ENCODE results near the gene TMEM47. TPM values are rescaled to one million over a fixed set of nuclear protein-coding genes. Genes with fewer than 3 reads are reported as not detected.
A peak's percentile ranks its signal among the peaks of the same experiment; 100 is the strongest.

Gene TMEM47
- total RNA-seq, 1 donor from 2014 or later = 16.8 TPM

DNA sequence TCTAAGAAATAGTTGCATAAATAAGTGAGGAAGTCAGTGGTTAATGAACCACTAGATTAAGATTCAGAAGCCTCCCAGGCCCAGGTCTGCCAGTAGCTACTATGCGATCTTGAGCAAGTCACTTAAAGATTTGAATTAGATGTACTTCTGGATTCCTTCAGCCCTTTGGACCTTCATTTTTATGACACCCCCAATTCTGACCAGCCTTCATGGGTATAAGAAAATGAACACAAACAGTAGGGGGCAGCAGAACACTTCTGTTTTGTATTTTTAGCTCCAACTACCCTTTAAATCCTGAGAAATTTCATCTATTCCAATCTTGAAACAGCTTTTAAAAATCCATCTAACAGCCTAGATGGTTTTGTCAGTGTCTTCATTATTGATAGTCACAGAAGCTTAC, 19.0 kb downstream of the TMEM47 start:
- H3K27ac Mint-ChIP-seq = no peak overlapping the region
- peaks cover 2% of the 10 kb centered on the region for H3K36me3 Mint-ChIP-seq (ENCODE audit: insufficient read depth)
- H3K4me1 Mint-ChIP-seq (ENCODE audit: low read depth) = peaks cover 18% of the 10 kb centered on the region
- no peak for DNase-seq (ENCODE audit: low spot score, unreplicated experiment)
- no peak overlapping the region for H3K4me3 Mint-ChIP-seq (ENCODE audit: low read depth)
- no peaks in the 10 kb centered on the region for H3K9me3 Mint-ChIP-seq (ENCODE audit: low read depth)
- H3K27me3 Mint-ChIP-seq = no peaks in the 10 kb centered on the region
- TF ChIP-seq, protein P1, sequence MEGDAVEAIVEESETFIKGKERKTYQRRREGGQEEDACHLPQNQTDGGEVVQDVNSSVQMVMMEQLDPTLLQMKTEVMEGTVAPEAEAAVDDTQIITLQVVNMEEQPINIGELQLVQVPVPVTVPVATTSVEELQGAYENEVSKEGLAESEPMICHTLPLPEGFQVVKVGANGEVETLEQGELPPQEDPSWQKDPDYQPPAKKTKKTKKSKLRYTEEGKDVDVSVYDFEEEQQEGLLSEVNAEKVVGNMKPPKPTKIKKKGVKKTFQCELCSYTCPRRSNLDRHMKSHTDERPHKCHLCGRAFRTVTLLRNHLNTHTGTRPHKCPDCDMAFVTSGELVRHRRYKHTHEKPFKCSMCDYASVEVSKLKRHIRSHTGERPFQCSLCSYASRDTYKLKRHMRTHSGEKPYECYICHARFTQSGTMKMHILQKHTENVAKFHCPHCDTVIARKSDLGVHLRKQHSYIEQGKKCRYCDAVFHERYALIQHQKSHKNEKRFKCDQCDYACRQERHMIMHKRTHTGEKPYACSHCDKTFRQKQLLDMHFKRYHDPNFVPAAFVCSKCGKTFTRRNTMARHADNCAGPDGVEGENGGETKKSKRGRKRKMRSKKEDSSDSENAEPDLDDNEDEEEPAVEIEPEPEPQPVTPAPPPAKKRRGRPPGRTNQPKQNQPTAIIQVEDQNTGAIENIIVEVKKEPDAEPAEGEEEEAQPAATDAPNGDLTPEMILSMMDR (IDR thresholded peaks at IDR 0.05; ENCODE audit: unreplicated experiment) = peak; percentile 72

DNA sequence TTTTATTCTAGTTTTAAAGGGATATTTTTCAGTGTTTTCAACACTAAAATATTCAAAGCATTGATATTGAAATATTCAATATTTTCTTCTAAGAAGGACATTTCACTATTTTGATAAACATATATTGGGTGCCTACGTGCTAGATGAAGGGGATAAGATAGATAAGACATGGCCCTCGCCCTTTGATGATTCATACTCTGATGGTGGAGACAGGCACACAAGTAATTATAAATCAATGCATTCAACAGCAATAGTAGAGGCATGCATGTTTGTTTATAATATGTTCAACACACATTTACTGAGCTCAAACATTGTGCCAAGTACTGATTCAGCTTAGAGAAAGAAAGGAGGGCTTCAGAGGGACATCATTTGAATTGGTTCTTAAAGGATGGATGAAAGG, 22.7 kb downstream of the TMEM47 start:
- peaks cover 5% of the 10 kb centered on the region for H3K36me3 Mint-ChIP-seq (ENCODE audit: insufficient read depth)
- TF ChIP-seq, protein P1 (IDR thresholded peaks at IDR 0.05; ENCODE audit: unreplicated experiment) = no peak
- no peak overlapping the region for H3K27ac Mint-ChIP-seq
- H3K4me3 Mint-ChIP-seq (ENCODE audit: low read depth) = no peak overlapping the region
- peaks cover 10% of the 10 kb centered on the region for H3K4me1 Mint-ChIP-seq (ENCODE audit: low read depth)
- no peaks in the 10 kb centered on the region for H3K9me3 Mint-ChIP-seq (ENCODE audit: low read depth)
- DNase-seq (ENCODE audit: low spot score, unreplicated experiment) = no peak
- H3K27me3 Mint-ChIP-seq = no peaks in the 10 kb centered on the region

DNA sequence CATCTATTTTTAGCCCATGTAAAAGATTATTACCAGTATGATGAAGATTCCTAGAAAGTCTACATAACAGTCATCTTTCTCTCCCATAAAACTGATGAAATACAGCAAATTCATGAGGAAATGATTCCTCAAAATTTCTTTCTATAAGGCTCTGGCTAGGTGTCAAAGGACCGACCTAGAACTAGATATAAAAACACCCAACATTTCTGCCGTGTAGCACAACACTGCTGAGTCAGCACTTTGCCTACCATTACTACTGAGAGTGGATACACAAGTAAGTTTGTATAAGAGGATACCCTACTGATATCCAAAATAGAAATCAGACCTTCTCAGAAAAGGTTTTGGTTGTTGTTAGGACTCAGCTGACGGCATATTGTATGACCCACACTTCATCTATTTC, 24.7 kb downstream of the TMEM47 start:
- Mint-ChIP-seq H3K27me3 (no peaks in the 10 kb centered on the region), H3K9me3 (ENCODE audit: low read depth) (no peaks in the 10 kb centered on the region), H3K4me1 (ENCODE audit: low read depth) (no peaks in the 10 kb centered on the region), H3K4me3 (ENCODE audit: low read depth) (no peak overlapping the region), H3K27ac (no peak overlapping the region), H3K36me3 (ENCODE audit: insufficient read depth) (peaks cover 5% of the 10 kb centered on the region)
- TF ChIP-seq, protein P1 (IDR thresholded peaks at IDR 0.05; ENCODE audit: unreplicated experiment) = no peak
- no peak for DNase-seq (ENCODE audit: low spot score, unreplicated experiment)

DNA sequence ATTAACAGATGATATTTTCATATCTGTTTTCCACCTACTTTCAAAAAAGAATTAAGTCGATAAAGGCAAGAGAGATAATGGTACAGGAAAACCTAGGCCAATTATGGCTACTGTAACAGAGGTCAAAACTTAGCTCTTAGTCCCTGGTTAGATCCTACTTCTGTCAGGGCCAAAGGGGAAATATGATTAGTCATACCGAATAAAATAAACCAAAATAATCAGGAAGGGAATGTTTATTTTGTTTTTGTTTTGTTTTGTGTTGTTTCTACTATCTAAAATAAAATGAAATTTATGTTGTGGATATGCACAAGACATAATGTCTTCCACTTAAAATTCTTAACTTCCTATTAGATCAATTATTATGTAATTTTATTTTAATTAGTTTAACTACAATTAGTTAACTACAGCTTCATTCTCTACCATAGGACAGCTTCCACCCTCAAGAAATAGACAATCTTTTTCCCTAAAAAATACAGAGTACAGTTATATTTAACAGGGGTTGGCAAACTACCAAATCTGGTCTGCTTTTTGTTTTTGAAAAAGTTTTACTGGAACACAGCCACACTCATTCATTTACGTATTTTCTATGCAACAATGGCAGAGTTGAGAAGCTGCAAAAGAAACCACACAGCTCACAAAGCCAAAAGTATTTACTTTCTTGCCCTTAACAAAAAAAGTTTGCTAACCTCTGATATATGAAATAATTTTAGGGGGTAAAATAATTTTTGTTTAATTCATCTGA, 25.4 kb downstream of the TMEM47 start:
- Mint-ChIP-seq H3K4me3 (ENCODE audit: low read depth) (no peak overlapping the region), H3K9me3 (ENCODE audit: low read depth) (no peaks in the 10 kb centered on the region), H3K27me3 (no peaks in the 10 kb centered on the region), H3K27ac (no peak overlapping the region), H3K4me1 (ENCODE audit: low read depth) (no peaks in the 10 kb centered on the region), H3K36me3 (ENCODE audit: insufficient read depth) (peaks cover 5% of the 10 kb centered on the region)
- TF ChIP-seq, protein P1 (IDR thresholded peaks at IDR 0.05; ENCODE audit: unreplicated experiment) = no peak
- DNase-seq (ENCODE audit: low spot score, unreplicated experiment) = no peak

DNA sequence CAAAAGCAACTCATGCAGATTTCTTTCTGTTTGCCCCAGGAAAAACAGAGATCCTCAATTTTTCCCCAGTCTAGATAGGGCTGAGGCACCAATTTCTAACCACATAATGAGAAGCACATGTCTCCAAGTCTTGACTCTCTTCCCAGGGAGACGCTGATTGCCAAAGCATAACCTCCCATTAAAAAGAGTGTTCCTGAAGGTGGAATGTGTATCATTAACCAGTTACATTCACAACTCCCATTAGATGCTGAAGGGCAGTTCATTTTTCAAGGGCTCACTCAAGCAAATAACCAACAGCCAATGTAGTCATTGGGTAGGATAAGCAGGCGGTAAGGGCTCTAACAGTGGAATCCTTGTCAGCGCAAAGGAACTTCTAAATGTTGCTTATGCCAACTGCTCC, 27.5 kb downstream of the TMEM47 start:
- no peak overlapping the region for H3K4me3 Mint-ChIP-seq (ENCODE audit: low read depth)
- no peaks in the 10 kb centered on the region for H3K4me1 Mint-ChIP-seq (ENCODE audit: low read depth)
- H3K27ac Mint-ChIP-seq = no peak overlapping the region
- TF ChIP-seq, protein P1 (IDR thresholded peaks at IDR 0.05; ENCODE audit: unreplicated experiment) = no peak
- H3K27me3 Mint-ChIP-seq = no peaks in the 10 kb centered on the region
- DNase-seq (ENCODE audit: low spot score, unreplicated experiment) = no peak
- H3K9me3 Mint-ChIP-seq (ENCODE audit: low read depth) = no peaks in the 10 kb centered on the region
- peaks cover 5% of the 10 kb centered on the region for H3K36me3 Mint-ChIP-seq (ENCODE audit: insufficient read depth)

All from progenitor cell of endocrine pancreas (in vitro differentiated cells).